Uterus (tissue), 2 donors: ENCODE results near the gene IL1RAPL2.

ENCODE experiments used
- CTCF ChIP-seq, 4 experiments: fragments of 200-600 bp in 2 of 4; fragments of 450-650 bp in 2 of 4; sonication (generic) in 2 of 4; IDR thresholded peaks; one replicate each; pipeline ENCODE4 v1.5.1; 2016 to 2019; ENCODE audit warnings: antibody characterized with exemption in 4 of 4, mild to moderate bottlenecking in 2 of 4, moderate library complexity in 1 of 4
- POLR2A ChIP-seq, 2 donors: fragments of 450-650 bp; IDR thresholded peaks; one replicate each; pipeline ENCODE4 v1.6.1; 2016; ENCODE audit warnings: antibody characterized with exemption in 2 of 2, mild to moderate bottlenecking in 1 of 2, moderate library complexity in 1 of 2

DNA sequence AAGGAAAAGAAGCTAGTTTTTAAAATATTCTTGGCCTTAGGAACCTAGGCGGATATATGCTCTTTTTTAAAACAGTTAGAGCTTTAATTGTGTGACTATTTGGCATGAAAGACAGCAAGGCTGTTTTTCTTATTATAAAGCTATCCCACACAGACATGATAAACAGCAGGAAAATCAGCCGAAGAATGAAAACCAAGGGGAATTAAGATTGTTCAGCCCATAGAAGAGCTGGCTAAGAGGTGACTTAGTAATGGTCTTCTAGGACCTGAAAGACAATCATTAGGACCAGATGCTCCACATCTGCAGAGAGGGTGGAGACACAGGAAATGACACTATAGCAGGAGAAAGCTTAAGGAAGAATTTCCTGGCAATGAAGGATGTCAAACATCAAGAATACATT is 1085.0 kb downstream of the IL1RAPL2 start:
- no peak for TF ChIP-seq CTCF (IDR thresholded peaks at IDR 0.05)
- TF ChIP-seq POLR2A (IDR thresholded peaks at IDR 0.05), result no peak
